GM13976 (cell line): ENCODE measurements around the gene STAT6.
A peak's percentile ranks its signal among the peaks of the same experiment; 100 is the strongest.
"Not testable (repeated sequence)": the region's sequence is repeated elsewhere in the genome, so short reads cannot be mapped to it uniquely, and the experiment has no call there.

ENCODE experiments used
- DNase-seq: peaks from one replicate; pipeline ENCODE4 v3.0.0; 2012; ENCODE audit warnings: low spot score
- CTCF ChIP-seq: IDR thresholded peaks from 2 replicates; pipeline ENCODE4 v1.5.1; 2012; ENCODE audit warnings: borderline replicate concordance, mild to moderate bottlenecking; ENCODE audit not compliant: insufficient read depth; ENCODE audit errors: extremely low read depth, missing control alignments, control extremely low read depth
- in situ Hi-C: fragments of 300-500 bp; cut with MboI; formaldehyde crosslinking; loops from one replicate; pipeline ENCODE4 v1.12.0; 2022; ENCODE audit warnings: low sequenced_read_pairs, mixed read lengths, inconsistent platforms; ENCODE audit not compliant: unreplicated experiment

STAT6 gene

GRCh38 chr12:57126561-57126960 lies 15.4 kb upstream of the STAT6 start:
- TF ChIP-seq CTCF: no peak
- DNase-seq: no peak
- in situ Hi-C loops: no loop called here

- in situ Hi-C loops: no loop called here
- TF ChIP-seq CTCF: no peak
- no peak for DNase-seq
Observed at GRCh38 chr12:57126061-57126460, 14.9 kb upstream of the STAT6 start.

- in situ Hi-C loops: loop anchor here (5.0 kb wide), 1 partner anchor 53 kb away; no protein-coding TSS in a partner anchor
- peak; percentile 78 for DNase-seq
Observed at GRCh38 chr12:57124261-57124877, 13.2 kb upstream of the STAT6 start.

GRCh38 chr12:57123813-57124212 lies 12.7 kb upstream of the STAT6 start:
- in situ Hi-C loops: loop anchor here (5.0 kb wide), 1 partner anchor 53 kb away; no protein-coding TSS in a partner anchor
- no peak for DNase-seq
- no peak for TF ChIP-seq CTCF

More at GRCh38 chr12:57124261-57124877, 13.2 kb upstream of the STAT6 start:
- TF ChIP-seq CTCF: peak; percentile 94

- not testable (repeated sequence) for DNase-seq
- in situ Hi-C loops: loop anchor here (5.0 kb wide), 1 partner anchor 57 kb away; no protein-coding TSS in a partner anchor
Observed at GRCh38 chr12:57120718-57121117, 9.6 kb upstream of the STAT6 start.

GRCh38 chr12:57119294-57120085 lies 8.3 kb upstream of the STAT6 start:
- TF ChIP-seq CTCF: no peak
- no peak for DNase-seq
- in situ Hi-C loops: loop anchor here (5.0 to 10.0 kb wide), 2 partner anchors 58 to 365 kb away; partner anchors contain the start of gene PRIM1
